NCI-H524 treated with DMSO at 0.1 percent for 48 hours (cell line): ENCODE measurements around the gene CYBB.

Source experiments
- DNase-seq: peaks from one replicate; lab custom pipeline; 2025; lab: John Stamatoyannopoulos, UW

Gene CYBB

DNA sequence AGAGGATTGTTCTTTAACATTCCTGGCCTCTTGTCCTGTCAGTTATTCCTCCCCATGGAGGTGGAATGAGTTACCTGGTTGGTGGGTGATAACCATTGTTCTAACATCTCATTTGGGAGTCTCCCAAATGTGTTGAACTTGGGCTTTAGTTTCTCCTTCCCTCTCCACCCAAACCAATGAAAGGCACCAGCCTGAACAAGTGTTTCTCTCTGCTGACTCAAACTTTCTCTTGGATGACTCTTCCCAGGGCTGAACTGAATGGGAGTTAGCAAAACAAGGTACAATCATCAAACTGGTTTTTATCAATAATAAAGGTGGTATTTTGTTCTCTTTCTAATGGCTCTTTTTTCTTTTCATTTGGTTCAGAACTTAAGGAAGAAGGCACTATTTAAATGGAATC lies 64.8 kb downstream of the CYBB start:
- DNase-seq, result no peak

- no peak for DNase-seq
Measured at GRCh38 chrX:37846141-37846540, 66.3 kb downstream of the CYBB start.

GRCh38 chrX:37846558-37846933 lies 66.7 kb downstream of the CYBB start:
- DNase-seq, result no peak

GRCh38 chrX:37846934-37847732 lies 67.3 kb downstream of the CYBB start, which contains the start of gene DYNLT3:
DYNLT3 (minus strand) TSS chrX:37847571; CDS start chrX:37847510, 61 bp downstream.
- DNase-seq, result peak; percentile 80

GRCh38 chrX:37847733-37848197 lies 67.9 kb downstream of the CYBB start:
- no peak for DNase-seq

- DNase-seq, result no peak
Measured at GRCh38 chrX:37854148-37854547, 74.3 kb downstream of the CYBB start.

DNA sequence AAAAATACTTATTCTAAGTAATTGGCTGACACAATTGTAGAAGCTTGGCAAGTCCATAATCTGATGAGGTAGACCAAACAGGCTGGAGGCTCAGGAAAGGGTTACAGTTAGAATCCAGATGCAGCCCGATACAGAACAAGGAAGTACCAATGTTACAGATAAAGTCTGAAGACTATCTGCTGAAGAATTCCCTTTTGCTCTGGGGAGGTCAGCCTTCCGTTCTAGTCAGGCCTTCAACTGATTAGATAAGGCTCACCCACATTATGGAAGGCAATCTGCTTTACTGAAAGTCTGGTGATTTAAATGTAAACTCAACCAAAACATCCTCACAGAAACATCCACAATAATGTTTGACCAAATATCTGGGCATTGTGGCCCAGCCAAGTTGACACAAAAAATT lies 74.9 kb downstream of the CYBB start:
- DNase-seq, result no peak

DNA sequence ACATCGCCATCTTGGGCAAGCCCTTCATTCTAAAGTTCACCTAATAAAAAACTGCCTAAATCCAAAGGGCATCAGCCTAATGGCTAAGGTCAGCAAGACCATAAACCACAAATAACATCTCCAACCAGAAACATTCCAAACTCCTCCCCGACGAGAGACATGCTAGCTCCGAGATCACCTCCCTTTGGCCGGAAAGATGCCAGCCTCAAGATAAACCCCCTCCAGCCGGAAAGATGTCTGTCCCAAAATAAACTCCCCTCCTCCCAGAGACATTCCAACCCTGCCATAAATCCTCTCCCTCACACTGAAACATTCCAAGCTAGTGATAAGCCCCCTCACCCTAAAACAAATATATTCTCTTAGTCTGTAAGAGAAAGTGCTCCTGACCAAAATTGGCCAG lies 80.9 kb downstream of the CYBB start:
- no peak for DNase-seq

DNA sequence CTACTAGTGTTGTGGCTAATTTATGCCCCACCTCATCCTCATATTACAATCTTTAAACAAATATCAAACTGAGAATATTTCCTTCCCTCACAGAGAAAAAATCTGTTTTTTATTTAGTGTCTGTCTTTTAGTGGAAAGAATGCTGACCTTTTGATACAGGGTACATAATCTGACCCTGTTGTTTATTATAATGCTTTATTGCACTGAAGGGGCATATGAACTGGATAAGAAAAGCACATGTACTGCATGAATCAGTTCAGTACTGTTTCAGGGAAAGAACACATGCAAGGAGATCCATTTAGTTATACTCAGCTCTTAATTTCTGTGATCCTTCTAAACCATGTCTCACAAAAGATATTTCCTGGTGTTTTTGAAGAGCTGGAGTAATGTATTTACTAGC lies 83.0 kb downstream of the CYBB start:
- DNase-seq, result no peak
